AG09309 (cell line): Measurements from ENCODE around the gene ANK2.

Experiments
- DNase-seq: peaks from one replicate; pipeline ENCODE4 v3.0.0-alpha.2; 2010; ENCODE audit warnings: low read depth
- H3K4me3 ChIP-seq: 2 replicates; pipeline ENCODE4 v1.5.1; 2011; ENCODE audit warnings: mild to moderate bottlenecking, low read depth, low read length, moderate library complexity; ENCODE audit not compliant: control insufficient read depth
- TF ChIP-seq, protein P1 (sequence below): IDR thresholded peaks from 2 replicates; pipeline ENCODE4 v1.5.1; 2011; ENCODE audit warnings: mild to moderate bottlenecking, low read depth, low read length, inconsistent platforms; ENCODE audit not compliant: insufficient read depth, control insufficient read depth; ENCODE audit errors: missing control alignments

The ANK2 gene

GRCh38 chr4:113349430-113349829 lies 300.0 kb downstream of the ANK2 start:
- no peak for DNase-seq
- TF ChIP-seq, protein P1, sequence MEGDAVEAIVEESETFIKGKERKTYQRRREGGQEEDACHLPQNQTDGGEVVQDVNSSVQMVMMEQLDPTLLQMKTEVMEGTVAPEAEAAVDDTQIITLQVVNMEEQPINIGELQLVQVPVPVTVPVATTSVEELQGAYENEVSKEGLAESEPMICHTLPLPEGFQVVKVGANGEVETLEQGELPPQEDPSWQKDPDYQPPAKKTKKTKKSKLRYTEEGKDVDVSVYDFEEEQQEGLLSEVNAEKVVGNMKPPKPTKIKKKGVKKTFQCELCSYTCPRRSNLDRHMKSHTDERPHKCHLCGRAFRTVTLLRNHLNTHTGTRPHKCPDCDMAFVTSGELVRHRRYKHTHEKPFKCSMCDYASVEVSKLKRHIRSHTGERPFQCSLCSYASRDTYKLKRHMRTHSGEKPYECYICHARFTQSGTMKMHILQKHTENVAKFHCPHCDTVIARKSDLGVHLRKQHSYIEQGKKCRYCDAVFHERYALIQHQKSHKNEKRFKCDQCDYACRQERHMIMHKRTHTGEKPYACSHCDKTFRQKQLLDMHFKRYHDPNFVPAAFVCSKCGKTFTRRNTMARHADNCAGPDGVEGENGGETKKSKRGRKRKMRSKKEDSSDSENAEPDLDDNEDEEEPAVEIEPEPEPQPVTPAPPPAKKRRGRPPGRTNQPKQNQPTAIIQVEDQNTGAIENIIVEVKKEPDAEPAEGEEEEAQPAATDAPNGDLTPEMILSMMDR, result no peak

GRCh38 chr4:113350576-113350975 lies 301.1 kb downstream of the ANK2 start:
- no peak for DNase-seq
- TF ChIP-seq, protein P1, result no peak
- no peak overlapping the region for H3K4me3 ChIP-seq

More at GRCh38 chr4:113349430-113349829, 300.0 kb downstream of the ANK2 start:
- H3K4me3 ChIP-seq, result no peak overlapping the region

GRCh38 chr4:113355550-113356371 lies 306.3 kb downstream of the ANK2 start:
- peak; percentile 59 for DNase-seq
- H3K4me3 ChIP-seq, result no peak overlapping the region
- TF ChIP-seq, protein P1, result peak; percentile 27

- no peak for DNase-seq
- H3K4me3 ChIP-seq, result no peak overlapping the region
- TF ChIP-seq, protein P1, result no peak
Observed at GRCh38 chr4:113356453-113356852, 307.0 kb downstream of the ANK2 start.

DNA sequence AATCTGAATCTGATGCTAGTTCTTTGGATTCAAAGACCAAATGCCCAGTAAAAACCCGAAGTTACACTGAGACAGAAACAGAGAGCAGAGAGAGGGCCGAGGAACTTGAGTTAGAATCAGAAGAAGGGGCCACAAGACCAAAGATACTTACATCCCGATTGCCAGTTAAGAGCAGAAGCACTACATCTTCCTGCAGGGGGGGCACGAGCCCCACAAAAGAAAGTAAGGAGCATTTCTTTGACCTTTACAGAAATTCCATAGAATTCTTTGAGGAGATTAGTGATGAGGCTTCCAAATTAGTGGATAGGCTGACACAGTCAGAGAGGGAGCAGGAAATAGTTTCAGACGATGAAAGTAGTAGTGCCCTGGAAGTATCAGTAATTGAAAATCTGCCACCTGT lies 309.3 kb downstream of the ANK2 start:
- H3K4me3 ChIP-seq, result no peak overlapping the region
- DNase-seq, result no peak

GRCh38 chr4:113365377-113365776 lies 315.9 kb downstream of the ANK2 start:
- TF ChIP-seq, protein P1, result no peak
- H3K4me3 ChIP-seq, result no peak overlapping the region
- DNase-seq, result no peak

More for the DNA sequence above, 309.3 kb downstream of the ANK2 start:
- TF ChIP-seq, protein P1, result no peak
